Epithelial cell of esophagus (primary cell): ENCODE measurements around the gene GRIK5.

ENCODE experiments used
- DNase-seq: peaks from one replicate; pipeline ENCODE4 v3.0.0; 2010; ENCODE audit warnings: low read depth
- H3K4me3 ChIP-seq: 2 replicates; pipeline ENCODE4 v1.5.1; 2011; ENCODE audit warnings: mild to moderate bottlenecking, low read length, control low read depth
- TF ChIP-seq, protein P1 (sequence below): IDR thresholded peaks from 2 replicates; pipeline ENCODE4 v1.5.1; 2011; ENCODE audit warnings: low read depth, mild to moderate bottlenecking, low read length, control low read depth, inconsistent platforms; ENCODE audit not compliant: insufficient read depth; ENCODE audit errors: missing control alignments

GRIK5 gene

DNA sequence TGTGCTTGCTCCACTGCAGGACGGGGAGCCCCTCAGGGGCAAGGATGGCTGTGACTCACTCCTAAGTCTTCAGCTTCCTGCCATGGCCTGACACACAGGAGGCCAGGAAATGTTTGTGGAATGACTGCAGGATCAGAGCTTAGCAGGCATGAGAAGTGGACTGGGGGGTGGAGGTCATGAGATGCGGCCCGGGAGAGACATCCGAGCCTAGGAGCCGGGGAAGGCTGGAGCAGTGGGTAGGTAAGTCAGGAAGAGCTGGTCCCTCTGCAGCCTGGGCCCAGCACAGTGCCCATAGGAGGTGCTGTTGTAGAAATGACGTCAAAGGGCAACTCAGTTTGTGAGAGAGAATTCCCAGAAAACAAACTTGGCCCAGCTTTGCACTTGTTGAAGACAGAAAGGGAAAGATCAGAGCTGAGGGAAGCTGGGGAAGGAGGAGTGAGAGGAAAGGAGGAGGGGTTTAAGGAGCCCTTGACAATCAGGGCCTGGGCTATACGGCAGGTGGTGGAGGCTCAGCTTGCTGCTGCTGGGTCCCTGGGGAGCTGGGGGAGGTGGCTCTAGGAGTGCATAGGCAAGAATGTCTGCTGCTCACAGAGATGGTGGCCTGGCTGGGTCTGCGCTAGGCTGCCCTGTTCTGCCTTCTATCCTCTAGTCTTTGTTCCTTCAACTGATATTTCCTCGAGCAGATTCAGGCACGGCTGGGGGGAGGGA lies 43.8 kb upstream of the GRIK5 start:
- TF ChIP-seq, protein P1, sequence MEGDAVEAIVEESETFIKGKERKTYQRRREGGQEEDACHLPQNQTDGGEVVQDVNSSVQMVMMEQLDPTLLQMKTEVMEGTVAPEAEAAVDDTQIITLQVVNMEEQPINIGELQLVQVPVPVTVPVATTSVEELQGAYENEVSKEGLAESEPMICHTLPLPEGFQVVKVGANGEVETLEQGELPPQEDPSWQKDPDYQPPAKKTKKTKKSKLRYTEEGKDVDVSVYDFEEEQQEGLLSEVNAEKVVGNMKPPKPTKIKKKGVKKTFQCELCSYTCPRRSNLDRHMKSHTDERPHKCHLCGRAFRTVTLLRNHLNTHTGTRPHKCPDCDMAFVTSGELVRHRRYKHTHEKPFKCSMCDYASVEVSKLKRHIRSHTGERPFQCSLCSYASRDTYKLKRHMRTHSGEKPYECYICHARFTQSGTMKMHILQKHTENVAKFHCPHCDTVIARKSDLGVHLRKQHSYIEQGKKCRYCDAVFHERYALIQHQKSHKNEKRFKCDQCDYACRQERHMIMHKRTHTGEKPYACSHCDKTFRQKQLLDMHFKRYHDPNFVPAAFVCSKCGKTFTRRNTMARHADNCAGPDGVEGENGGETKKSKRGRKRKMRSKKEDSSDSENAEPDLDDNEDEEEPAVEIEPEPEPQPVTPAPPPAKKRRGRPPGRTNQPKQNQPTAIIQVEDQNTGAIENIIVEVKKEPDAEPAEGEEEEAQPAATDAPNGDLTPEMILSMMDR, result peak; percentile 41
- no peak overlapping the region for H3K4me3 ChIP-seq
- DNase-seq, result peak; percentile 98

DNA sequence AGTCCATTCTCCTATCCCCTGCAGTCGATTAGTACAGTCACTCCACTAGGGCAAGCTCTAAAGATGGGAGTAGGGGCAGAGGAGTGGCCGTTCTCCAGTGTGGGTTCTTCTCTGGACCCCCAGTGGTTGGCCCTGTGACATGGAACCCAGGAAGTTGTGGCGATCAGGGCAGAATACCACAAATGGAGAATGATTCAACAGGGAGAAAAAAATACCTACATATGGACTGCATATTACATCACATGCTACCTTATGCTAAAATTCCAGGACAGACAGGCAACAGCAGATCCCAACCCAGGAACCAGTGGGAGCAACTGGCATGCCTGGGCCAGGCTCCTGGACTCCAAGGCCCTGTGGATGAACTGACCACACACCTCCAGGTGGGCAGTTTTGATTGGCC lies 41.8 kb upstream of the GRIK5 start:
- no peak overlapping the region for H3K4me3 ChIP-seq
- peak; percentile 88 for DNase-seq
- TF ChIP-seq, protein P1, result no peak

DNA sequence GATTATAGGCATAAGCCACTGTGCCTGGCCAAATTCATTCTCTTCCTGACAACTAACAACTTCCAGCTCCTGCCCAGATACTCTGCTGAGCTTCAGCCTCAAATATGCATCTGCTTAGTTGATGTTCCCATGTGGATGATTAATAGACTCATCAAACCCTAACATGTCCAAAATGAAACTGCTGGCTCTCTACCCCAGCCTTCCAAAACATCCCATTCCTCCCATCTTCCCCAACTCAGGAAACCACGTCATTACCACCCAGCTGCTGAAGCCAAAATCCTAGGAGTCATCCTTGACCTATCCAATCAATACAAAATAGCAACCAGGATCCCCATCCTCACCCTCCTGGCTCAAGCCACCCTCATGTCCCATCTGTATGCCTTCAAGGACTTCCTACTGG lies 41.4 kb upstream of the GRIK5 start:
- peak; percentile 84 for DNase-seq
- TF ChIP-seq, protein P1, result no peak
- no peak overlapping the region for H3K4me3 ChIP-seq

DNA sequence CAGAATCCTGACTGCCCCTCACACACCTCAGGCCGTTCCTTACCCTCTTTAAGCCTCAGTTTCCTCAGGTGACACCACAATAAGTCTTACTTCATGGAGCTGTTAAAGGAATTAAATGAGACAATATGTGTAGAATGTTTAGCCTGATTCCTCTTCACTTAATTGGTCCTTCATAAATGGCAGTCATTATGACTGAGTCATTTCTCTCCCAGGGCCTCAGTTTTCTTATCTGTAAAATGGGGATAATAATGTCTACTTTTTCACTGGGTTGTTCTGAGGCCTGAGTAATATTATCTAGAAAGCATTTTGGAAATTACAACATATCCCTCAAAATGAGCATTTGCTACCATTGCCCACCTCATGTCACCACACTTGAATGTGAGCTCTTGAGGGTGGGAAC lies 40.7 kb upstream of the GRIK5 start:
- TF ChIP-seq, protein P1, result no peak
- DNase-seq, result no peak
- H3K4me3 ChIP-seq, result no peak overlapping the region

DNA sequence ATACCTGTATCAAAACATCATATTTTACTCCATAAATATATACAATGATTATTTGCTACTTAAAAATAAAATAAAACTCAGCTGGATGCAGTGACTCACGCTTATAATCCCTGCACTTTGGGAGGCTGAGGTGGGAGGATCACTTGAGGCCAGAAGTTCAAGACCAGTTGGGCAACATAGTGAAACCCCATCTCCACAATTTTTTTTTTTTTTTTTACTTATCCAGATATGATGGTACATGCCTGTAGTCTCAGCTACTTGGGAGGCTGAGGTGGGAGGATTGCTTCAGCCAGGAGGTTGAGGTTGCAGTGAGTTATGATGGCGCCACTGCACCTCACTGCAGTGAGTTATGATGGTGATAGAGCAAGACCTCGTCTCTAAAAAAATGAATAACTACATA lies 39.9 kb upstream of the GRIK5 start:
- no peak overlapping the region for H3K4me3 ChIP-seq
- TF ChIP-seq, protein P1, result no peak
- DNase-seq, result peak; percentile 16

DNA sequence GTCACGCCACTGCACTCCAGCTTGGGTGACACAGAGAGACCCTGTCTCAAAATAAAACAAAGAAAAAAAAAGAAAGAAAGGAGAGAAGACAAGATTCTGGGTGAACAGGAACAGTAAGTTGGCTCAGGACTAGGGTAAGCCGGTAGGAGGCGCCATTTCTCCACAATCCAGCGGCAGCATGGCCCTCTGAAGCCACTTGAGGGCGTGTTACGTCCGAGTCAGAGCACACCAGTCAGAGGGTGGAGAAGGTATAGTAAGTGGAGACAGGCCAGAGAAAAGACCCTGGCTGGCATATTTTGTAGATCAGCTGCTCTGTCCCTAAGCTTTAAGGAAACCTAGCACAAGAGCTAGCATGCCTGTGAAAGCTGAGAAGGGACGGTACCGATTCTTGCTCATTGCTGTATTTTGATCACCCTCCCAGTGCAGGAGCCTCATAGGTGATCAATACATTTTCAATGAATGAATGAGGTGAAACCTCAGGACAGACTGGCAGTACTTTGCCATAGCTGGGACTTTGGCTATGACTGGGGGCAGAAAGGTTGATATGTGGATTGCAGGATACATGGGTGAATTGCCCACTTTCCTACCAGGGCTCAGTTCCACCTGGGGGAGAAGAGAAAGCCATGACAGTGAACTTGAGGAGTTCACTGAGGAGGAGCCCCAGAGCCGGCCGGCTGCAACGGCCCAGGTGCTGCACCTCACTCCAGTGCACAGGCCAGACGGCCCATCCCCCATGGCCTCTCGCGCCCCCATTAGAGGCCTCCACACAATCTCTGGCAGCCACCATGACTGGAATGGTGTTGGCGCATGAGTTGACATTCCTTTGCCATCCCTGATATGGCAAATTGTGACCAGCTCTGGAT lies 38.8 kb upstream of the GRIK5 start:
- peak; percentile 93 for DNase-seq
- TF ChIP-seq, protein P1, result peak; percentile 100
- no peak overlapping the region for H3K4me3 ChIP-seq

DNA sequence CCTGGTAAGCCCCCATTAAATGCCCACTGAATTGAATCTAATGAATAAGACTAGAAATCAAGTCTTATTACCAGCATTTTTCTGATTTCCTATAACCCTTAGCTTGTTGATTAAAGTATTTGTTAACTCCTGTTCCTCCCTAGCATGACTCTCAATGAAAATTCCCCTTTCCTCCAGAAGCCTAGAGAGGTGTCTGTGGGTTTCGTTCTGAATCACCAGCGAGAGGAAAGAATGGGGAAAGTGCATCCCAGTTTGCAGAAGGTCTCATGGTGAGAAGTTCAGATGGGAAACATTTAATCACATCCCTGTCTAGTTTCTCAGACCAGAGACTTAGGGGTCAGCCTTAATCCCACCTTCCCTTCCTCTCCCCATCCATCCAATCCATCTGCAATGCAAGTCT lies 35.4 kb upstream of the GRIK5 start:
- no peak for DNase-seq
- TF ChIP-seq, protein P1, result no peak
- H3K4me3 ChIP-seq, result no peak overlapping the region
